Mammary epithelial cell (primary cell): Measurements from ENCODE around the gene MBD6.

Experiments used
- CTCF ChIP-seq, 2 donors: IDR thresholded peaks in 1 of 2; conservative IDR thresholded peaks in 1 of 2; 2 replicates each; pipeline ENCODE4 v1.5.1; 2011 to 2012; ENCODE audit warnings: inconsistent platforms in 2 of 2, low read length in 2 of 2, mild to moderate bottlenecking in 2 of 2, control low read depth in 1 of 2, low read depth in 1 of 2; ENCODE audit not compliant: insufficient read depth in 1 of 2; ENCODE audit errors: extremely low read depth in 1 of 2
- EZH2 ChIP-seq: IDR thresholded peaks from 2 replicates; pipeline ENCODE4 v1.6.1; 2012; ENCODE audit warnings: low read length, inconsistent platforms, borderline replicate concordance

- TF ChIP-seq CTCF (conservative IDR thresholded peaks at IDR 0.05 in 1 of 2, IDR thresholded peaks at IDR 0.05 in 1 of 2; ENCODE audit: extremely low read depth in 1 of 2, insufficient read depth in 1 of 2, low read depth in 1 of 2, low read length in 2 of 2) = no peak
- no peak for TF ChIP-seq EZH2
These were observed 4.0 kb downstream of the MBD6 start for GRCh38 chr12:57526477-57527126.
